ENCODE results near the gene BICD2. TPM values are rescaled to one million over a fixed set of nuclear protein-coding genes. Genes with fewer than 3 reads are reported as not detected.

Gene BICD2
- polyA plus RNA-seq, 3 donors = 13.8 to 29.4 (median 25.6) TPM

DNA sequence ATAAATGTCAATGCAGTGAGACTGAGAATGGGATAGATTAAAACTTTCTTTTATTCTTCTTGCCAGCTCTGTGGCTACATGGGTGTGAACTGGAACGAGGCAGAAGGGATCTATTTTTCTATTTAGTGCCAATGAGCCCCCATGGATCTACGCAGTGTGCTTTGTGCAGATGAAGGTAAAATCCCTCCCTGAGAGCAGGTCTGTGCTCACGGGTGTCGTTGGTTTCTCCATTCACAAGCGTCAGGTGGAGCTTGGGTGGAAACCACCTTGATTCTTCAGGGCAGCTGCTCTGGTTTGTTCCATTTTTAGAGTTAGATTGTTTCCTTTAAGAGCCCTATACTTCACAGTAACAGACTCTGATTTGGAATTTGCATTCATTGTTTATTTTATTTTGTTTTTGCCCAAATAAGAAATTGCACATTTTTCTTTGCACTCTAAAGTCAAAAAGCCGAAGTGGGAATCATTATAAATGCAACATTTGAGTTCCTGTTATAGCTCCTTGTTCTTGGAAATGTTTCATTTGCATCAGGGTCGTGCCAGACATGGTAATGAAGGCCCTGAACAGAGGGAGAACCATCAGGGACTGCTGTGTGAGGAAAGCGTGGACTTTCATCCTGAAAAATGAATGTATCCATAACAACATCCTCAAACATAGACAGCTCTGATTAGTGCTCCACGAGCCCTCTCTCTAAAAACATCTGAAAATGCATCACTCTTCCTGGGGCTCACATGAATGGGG is 31.1 kb upstream of the BICD2 start:
- intact Hi-C loops (cut with micrococcal nuclease) = no loop called here

DNA sequence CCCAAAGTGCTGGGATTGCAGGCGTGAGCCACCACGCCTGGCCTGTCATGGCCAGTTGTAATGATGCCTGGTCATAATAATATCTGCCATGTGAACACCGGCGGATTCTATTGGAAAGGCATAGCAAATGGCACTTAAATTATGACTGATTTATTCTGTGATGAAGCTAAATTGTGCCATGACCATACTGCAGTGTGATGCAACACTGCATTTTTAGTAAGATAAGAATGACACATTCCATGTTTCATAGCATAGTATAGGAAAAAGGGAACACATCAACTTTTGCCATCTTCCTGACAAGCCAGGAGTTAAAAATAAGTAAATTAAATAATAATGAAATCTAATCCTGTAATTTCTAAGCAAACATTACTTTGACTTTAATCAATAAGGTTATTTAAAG is 30.4 kb upstream of the BICD2 start:
- H3K4me3 Mint-ChIP-seq = no peak overlapping the region
- Histone ChIP-seq H3K4me1 (ENCODE audit: control insufficient read depth in 1 of 2, insufficient read depth in 2 of 2, low read length in 2 of 2) (peaks cover 0 to 3% of the 10 kb centered on the region in 2 donors), H3K27me3 (ENCODE audit: control insufficient read depth in 2 of 2, insufficient read depth in 2 of 2, low read length in 2 of 2) (peaks cover 0 to 21% of the 10 kb centered on the region in 2 donors), H3K9ac (ENCODE audit: insufficient read depth, low read length, poor library complexity, severe bottlenecking) (no peak overlapping the region), H3K36me3 (replicated peaks in 1 of 2; ENCODE audit: control insufficient read depth in 1 of 2, insufficient read depth in 2 of 2, low read length in 2 of 2) (no peaks in the 10 kb centered on the region), H3K9me3 (replicated peaks in 1 of 2; ENCODE audit: control insufficient read depth in 1 of 2, insufficient read depth in 1 of 2, low read length in 2 of 2) (no peaks in the 10 kb centered on the region), H3K79me2 (ENCODE audit: insufficient read depth, low read length) (no peaks in the 10 kb centered on the region), H3K4me3 (replicated peaks in 1 of 3; ENCODE audit: low read depth in 2 of 3, low read length in 3 of 3) (no peak overlapping the region), H3K27ac (ENCODE audit: low read depth in 1 of 2, low read length in 2 of 2) (no peak overlapping the region), H2AFZ (ENCODE audit: insufficient read depth, low read depth, low read length, poor library complexity, severe bottlenecking) (no peak overlapping the region), H3K4me2 (replicated peaks; ENCODE audit: extremely low read depth, low read length, poor library complexity, severe bottlenecking) (no peak overlapping the region), H4K20me1 (ENCODE audit: insufficient read depth, low read length) (no peaks in the 10 kb centered on the region)
- H3K9me3 Mint-ChIP-seq = no peaks in the 10 kb centered on the region
- peaks cover 15 to 29% (median 17%) of the 10 kb centered on the region in 3 donors for H3K27me3 Mint-ChIP-seq (ENCODE audit: low read depth in 3 of 3)
- intact Hi-C loops (cut with micrococcal nuclease) = no loop called here
- peaks cover 4% of the 10 kb centered on the region for H3K4me1 Mint-ChIP-seq
- WGBS (ENCODE audit: insufficient coverage) = no CpG with 5 or more reads among the region's 4 CpGs
- no peak for DNase-seq
- H3K27ac Mint-ChIP-seq = no peak overlapping the region
- H3K36me3 Mint-ChIP-seq = no peaks in the 10 kb centered on the region
- TF ChIP-seq, protein P1, sequence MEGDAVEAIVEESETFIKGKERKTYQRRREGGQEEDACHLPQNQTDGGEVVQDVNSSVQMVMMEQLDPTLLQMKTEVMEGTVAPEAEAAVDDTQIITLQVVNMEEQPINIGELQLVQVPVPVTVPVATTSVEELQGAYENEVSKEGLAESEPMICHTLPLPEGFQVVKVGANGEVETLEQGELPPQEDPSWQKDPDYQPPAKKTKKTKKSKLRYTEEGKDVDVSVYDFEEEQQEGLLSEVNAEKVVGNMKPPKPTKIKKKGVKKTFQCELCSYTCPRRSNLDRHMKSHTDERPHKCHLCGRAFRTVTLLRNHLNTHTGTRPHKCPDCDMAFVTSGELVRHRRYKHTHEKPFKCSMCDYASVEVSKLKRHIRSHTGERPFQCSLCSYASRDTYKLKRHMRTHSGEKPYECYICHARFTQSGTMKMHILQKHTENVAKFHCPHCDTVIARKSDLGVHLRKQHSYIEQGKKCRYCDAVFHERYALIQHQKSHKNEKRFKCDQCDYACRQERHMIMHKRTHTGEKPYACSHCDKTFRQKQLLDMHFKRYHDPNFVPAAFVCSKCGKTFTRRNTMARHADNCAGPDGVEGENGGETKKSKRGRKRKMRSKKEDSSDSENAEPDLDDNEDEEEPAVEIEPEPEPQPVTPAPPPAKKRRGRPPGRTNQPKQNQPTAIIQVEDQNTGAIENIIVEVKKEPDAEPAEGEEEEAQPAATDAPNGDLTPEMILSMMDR (IDR thresholded peaks at IDR 0.05) = no peak

More for the DNA sequence above, 31.1 kb upstream of the BICD2 start:
- Histone ChIP-seq H3K9me3 (replicated peaks in 1 of 2; ENCODE audit: control insufficient read depth in 1 of 2, insufficient read depth in 1 of 2, low read length in 2 of 2) (no peaks in the 10 kb centered on the region), H3K79me2 (ENCODE audit: insufficient read depth, low read length) (no peaks in the 10 kb centered on the region), H3K9ac (ENCODE audit: insufficient read depth, low read length, poor library complexity, severe bottlenecking) (no peak overlapping the region), H3K4me3 (replicated peaks in 1 of 3; ENCODE audit: low read depth in 2 of 3, low read length in 3 of 3) (no peak overlapping the region), H2AFZ (ENCODE audit: insufficient read depth, low read depth, low read length, poor library complexity, severe bottlenecking) (no peak overlapping the region), H3K27ac (ENCODE audit: low read depth in 1 of 2, low read length in 2 of 2) (no peak overlapping the region), H3K27me3 (ENCODE audit: control insufficient read depth in 2 of 2, insufficient read depth in 2 of 2, low read length in 2 of 2) (peaks cover 0 to 21% of the 10 kb centered on the region in 2 donors), H3K4me2 (replicated peaks; ENCODE audit: extremely low read depth, low read length, poor library complexity, severe bottlenecking) (no peak overlapping the region), H3K36me3 (replicated peaks in 1 of 2; ENCODE audit: control insufficient read depth in 1 of 2, insufficient read depth in 2 of 2, low read length in 2 of 2) (no peaks in the 10 kb centered on the region), H4K20me1 (ENCODE audit: insufficient read depth, low read length) (no peaks in the 10 kb centered on the region), H3K4me1 (ENCODE audit: control insufficient read depth in 1 of 2, insufficient read depth in 2 of 2, low read length in 2 of 2) (peaks cover 0 to 1% of the 10 kb centered on the region in 2 donors)
- DNase-seq = no peak
- no peaks in the 10 kb centered on the region for H3K36me3 Mint-ChIP-seq
- no peaks in the 10 kb centered on the region for H3K9me3 Mint-ChIP-seq
- TF ChIP-seq, protein P1 (IDR thresholded peaks at IDR 0.05) = no peak
- H3K27me3 Mint-ChIP-seq (ENCODE audit: low read depth in 3 of 3) = peaks cover 17 to 30% (median 19%) of the 10 kb centered on the region in 3 donors
- H3K4me3 Mint-ChIP-seq = peak overlapping the region in 1 of 2 donors; percentile 44
- H3K27ac Mint-ChIP-seq = no peak overlapping the region
- peaks cover 2% of the 10 kb centered on the region for H3K4me1 Mint-ChIP-seq
- 87% methylated on average over 4 of the region's 9 CpGs for WGBS (ENCODE audit: insufficient coverage)
